Esophagus muscularis mucosa (tissue), 4 donors: ENCODE results near the gene PSME3IP1. TPM values are rescaled to one million over a fixed set of nuclear protein-coding genes. Genes with fewer than 3 reads are reported as not detected.

ENCODE experiments used
- DNase-seq: peaks from one replicate; pipeline ENCODE4 v3.0.0-alpha.2; 2017; ENCODE audit errors: extremely low spot score
- H3K27ac ChIP-seq, 4 donors: fragments of 200-600 bp; sonication (generic); replicated peaks in 1 of 4; 1 replicate in 3 of 4; 2 replicates in 1 of 4; pipeline ENCODE4 v1.5.1; 2016 to 2019; ENCODE audit warnings: mild to moderate bottlenecking in 1 of 4
- H3K27me3 ChIP-seq, 4 donors: fragments of 200-600 bp; sonication (generic); one replicate each; pipeline versions ENCODE4 v1.5.1 to v1.6.0; 2016 to 2019
- H3K36me3 ChIP-seq, 4 donors: fragments of 200-600 bp; sonication (generic); one replicate each; pipeline ENCODE4 v1.5.1; 2016 to 2019
- H3K4me1 ChIP-seq, 4 donors: fragments of 200-600 bp; sonication (generic); one replicate each; pipeline ENCODE4 v1.5.1; 2016 to 2019
- H3K4me3 ChIP-seq, 4 donors: fragments of 200-600 bp; sonication (generic); 1 replicate in 2 of 4; 2 replicates in 2 of 4; pipeline ENCODE4 v1.5.1; 2016 to 2019; ENCODE audit warnings: mild to moderate bottlenecking in 4 of 4, moderate library complexity in 1 of 4
- H3K9me3 ChIP-seq, 4 donors: fragments of 200-600 bp; sonication (generic); 1 replicate in 3 of 4; 2 replicates in 1 of 4; pipeline ENCODE4 v1.5.1; 2016 to 2019
- EP300 ChIP-seq: sonication (generic); formaldehyde crosslinking; IDR thresholded peaks from one replicate; pipeline ENCODE4 v1.6.1; 2017; ENCODE audit warnings: antibody characterized with exemption
- POLR2A ChIP-seq: fragments of 450-650 bp; IDR thresholded peaks from one replicate; pipeline ENCODE4 v1.6.1; 2017; ENCODE audit warnings: antibody characterized with exemption, moderate library complexity, mild to moderate bottlenecking, low read depth
- POLR2AphosphoS5 ChIP-seq, 2 donors: sonication (generic); formaldehyde crosslinking; IDR thresholded peaks; one replicate each; pipeline ENCODE4 v1.6.1; 2017; ENCODE audit warnings: antibody characterized with exemption in 2 of 2
- WGBS: methylation state at CpG from one replicate; pipeline ENCODE4 v1.1.5; 2018; 5-methylcytosine and 5-hydroxymethylcytosine counted together
- intact Hi-C: fragments of 100-400 bp; cut with DNase I; formaldehyde crosslinking; loops from one replicate; pipeline ENCODE4 v1.15.1; 2023
- total RNA-seq, 4 donors: library from RNA; depleted of rRNA; stranded (reverse); fragments of >200 nt; gene quantifications; one replicate each; pipeline versions ENCODE4 v1.1.0 to v1.2.1, GENCODE V29; 2016
- TF ChIP-seq, protein P1 (sequence below), 3 experiments: fragments of 200-600 bp in 2 of 3; fragments of 450-650 bp in 1 of 3; sonication (generic) in 2 of 3; IDR thresholded peaks; one replicate each; pipeline ENCODE4 v1.5.1; 2017 to 2019; ENCODE audit warnings: antibody characterized with exemption in 3 of 3, mild to moderate bottlenecking in 2 of 3, moderate library complexity in 1 of 3

Gene PSME3IP1
- total RNA-seq, 4 donors from 2014 or later = 47.8 to 60.7 (median 57.5) TPM

DNA sequence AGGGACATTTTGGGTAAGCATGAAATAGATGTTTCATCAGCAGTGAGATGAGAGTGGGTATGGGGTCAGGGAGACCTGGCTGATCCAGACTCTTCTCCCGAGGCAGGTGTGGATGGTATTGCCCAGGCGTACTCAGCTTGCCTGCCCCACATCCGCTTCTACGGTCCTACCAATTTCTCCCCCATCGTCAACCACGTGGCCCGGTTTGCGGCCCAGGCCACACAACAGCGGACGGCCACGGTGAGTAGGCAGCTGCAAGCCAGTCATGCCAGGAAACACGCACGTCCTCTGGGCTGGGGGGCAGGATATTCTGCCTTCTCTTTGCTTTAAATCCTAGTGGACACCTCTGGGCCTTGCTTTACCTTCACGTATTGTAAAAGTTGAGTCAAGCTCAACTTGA lies 48.8 kb downstream of the PSME3IP1 start:
- Histone ChIP-seq H3K4me3 (no peak overlapping the region), H3K27me3 (no peaks in the 10 kb centered on the region), H3K36me3 (peaks cover 0 to 41% (median 15%) of the 10 kb centered on the region in 4 donors), H3K9me3 (no peaks in the 10 kb centered on the region), H3K4me1 (peaks cover 9 to 29% (median 17%) of the 10 kb centered on the region in 4 donors), H3K27ac (no peak overlapping the region)
- DNase-seq = no peak
- WGBS = 80% methylated on average over 13 of the region's 14 CpGs
- intact Hi-C loops = no loop called here
- no peak for TF ChIP-seq POLR2A
- no peak for TF ChIP-seq EP300
- no peak for TF ChIP-seq POLR2AphosphoS5 (IDR thresholded peaks at IDR 0.05)
- TF ChIP-seq, protein P1, sequence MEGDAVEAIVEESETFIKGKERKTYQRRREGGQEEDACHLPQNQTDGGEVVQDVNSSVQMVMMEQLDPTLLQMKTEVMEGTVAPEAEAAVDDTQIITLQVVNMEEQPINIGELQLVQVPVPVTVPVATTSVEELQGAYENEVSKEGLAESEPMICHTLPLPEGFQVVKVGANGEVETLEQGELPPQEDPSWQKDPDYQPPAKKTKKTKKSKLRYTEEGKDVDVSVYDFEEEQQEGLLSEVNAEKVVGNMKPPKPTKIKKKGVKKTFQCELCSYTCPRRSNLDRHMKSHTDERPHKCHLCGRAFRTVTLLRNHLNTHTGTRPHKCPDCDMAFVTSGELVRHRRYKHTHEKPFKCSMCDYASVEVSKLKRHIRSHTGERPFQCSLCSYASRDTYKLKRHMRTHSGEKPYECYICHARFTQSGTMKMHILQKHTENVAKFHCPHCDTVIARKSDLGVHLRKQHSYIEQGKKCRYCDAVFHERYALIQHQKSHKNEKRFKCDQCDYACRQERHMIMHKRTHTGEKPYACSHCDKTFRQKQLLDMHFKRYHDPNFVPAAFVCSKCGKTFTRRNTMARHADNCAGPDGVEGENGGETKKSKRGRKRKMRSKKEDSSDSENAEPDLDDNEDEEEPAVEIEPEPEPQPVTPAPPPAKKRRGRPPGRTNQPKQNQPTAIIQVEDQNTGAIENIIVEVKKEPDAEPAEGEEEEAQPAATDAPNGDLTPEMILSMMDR (IDR thresholded peaks at IDR 0.05) = no peak

DNA sequence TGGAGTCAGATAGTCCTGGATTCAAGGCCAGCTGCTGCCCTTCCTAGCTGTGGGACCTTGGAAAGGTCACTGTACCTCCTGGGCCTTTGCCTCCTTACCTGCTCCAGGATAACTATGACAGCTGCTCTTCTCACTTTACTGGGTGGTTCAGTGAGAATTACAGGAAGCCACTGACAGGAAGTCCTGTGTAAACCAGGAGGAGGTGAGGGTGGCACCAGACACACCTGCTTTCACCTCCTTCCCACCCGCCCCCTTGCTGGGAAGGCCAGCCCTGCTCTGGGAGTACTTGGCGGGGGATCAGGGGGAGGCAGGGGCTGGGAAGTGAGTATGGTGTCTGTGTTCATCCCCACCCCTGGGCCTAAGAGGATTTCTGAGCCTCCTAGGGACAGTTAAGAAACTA lies 50.9 kb downstream of the PSME3IP1 start:
- peaks cover 0 to 9% (median 4%) of the 10 kb centered on the region in 4 donors for H3K4me1 ChIP-seq
- intact Hi-C loops = no loop called here
- WGBS = 100% methylated on average over 2 of the region's 2 CpGs
- H3K27me3 ChIP-seq = no peaks in the 10 kb centered on the region
- H3K27ac ChIP-seq = no peak overlapping the region
- peaks cover 0 to 41% (median 19%) of the 10 kb centered on the region in 4 donors for H3K36me3 ChIP-seq
- no peak for DNase-seq
- TF ChIP-seq POLR2A = no peak
- no peak for TF ChIP-seq EP300
- no peak for TF ChIP-seq POLR2AphosphoS5 (IDR thresholded peaks at IDR 0.05)
- TF ChIP-seq, protein P1 (IDR thresholded peaks at IDR 0.05) = no peak
- no peak overlapping the region for H3K4me3 ChIP-seq
- H3K9me3 ChIP-seq = no peaks in the 10 kb centered on the region

DNA sequence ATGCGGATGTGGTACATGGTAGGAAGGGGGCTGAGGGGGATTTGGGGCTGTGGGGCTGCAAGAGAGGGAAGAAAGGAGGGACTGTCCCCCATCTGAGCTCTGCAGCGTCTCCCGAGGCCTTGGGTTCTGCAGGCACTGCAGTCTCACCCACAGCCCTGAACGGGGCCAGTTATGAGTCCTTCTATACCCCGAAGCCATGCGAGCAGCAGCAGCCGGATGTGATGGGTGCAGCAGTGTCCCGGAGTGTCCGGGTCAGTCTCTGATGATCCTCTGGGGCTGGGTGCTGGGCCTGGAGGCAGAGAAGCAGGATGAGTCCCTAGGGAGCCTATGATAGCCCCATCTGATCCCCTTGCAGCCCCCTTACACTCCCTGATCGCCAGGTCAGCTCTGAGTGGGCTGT lies 52.0 kb downstream of the PSME3IP1 start:
- intact Hi-C loops = no loop called here
- TF ChIP-seq POLR2AphosphoS5 (IDR thresholded peaks at IDR 0.05) (no peak), POLR2A (no peak), EP300 (no peak)
- TF ChIP-seq, protein P1 (IDR thresholded peaks at IDR 0.05) = no peak
- peaks cover 0 to 44% (median 19%) of the 10 kb centered on the region in 4 donors for H3K36me3 ChIP-seq
- H3K4me3 ChIP-seq = no peak overlapping the region
- H3K9me3 ChIP-seq = no peaks in the 10 kb centered on the region
- WGBS = 95% methylated on average over 9 of the region's 10 CpGs
- no peak overlapping the region for H3K27ac ChIP-seq
- no peak for DNase-seq
- peaks cover 0 to 8% (median 0%) of the 10 kb centered on the region in 4 donors for H3K4me1 ChIP-seq
- H3K27me3 ChIP-seq = no peaks in the 10 kb centered on the region

DNA sequence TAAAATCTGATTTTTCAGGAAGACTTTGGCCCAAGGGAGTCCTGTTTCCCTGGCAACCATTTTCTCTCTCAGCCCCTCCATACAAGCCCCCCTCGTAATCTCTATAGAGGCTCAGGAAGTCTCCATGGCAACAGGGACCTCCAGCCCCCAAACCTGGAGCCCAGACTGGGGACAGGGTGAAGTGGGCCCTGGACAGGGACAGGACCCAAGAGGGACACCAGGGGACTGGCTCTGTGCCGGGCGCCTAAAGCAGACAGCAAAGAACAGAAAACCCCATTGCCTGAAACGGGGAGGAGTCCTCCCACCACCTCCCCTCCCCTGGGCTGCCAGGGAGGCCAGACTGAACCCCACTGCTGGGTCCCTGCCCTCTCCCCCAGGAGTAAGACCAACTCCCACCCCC lies 52.8 kb downstream of the PSME3IP1 start:
- Histone ChIP-seq H3K36me3 (peaks cover 0 to 44% (median 16%) of the 10 kb centered on the region in 4 donors), H3K9me3 (no peaks in the 10 kb centered on the region), H3K27me3 (no peaks in the 10 kb centered on the region), H3K4me1 (peaks cover 0 to 8% (median 0%) of the 10 kb centered on the region in 4 donors), H3K4me3 (no peak overlapping the region), H3K27ac (no peak overlapping the region)
- intact Hi-C loops = no loop called here
- TF ChIP-seq POLR2A = no peak
- no peak for TF ChIP-seq EP300
- TF ChIP-seq, protein P1 (IDR thresholded peaks at IDR 0.05) = no peak
- TF ChIP-seq POLR2AphosphoS5 (IDR thresholded peaks at IDR 0.05) = no peak
- WGBS = 66% methylated on average over 4 of the region's 4 CpGs
- no peak for DNase-seq

DNA sequence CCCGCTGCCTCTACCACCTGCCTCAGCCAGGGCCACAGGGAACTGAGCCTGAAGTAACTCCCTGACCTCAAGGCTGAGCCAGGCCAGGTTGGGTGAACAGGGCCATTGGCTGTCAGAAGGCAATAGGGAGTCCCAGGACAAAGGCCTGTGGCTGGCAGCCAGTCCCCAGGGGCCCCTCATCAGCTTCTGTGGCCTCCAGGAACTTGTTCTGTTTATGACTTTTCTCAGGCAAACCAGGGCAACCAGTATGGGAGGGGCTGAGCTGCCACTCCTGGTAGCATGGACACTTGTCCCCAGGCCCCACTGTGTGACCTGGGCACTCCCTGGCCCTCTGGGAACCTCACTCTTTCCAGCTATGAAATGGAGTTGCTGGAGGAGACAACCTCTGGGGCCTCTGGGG lies 53.4 kb downstream of the PSME3IP1 start:
- Histone ChIP-seq H3K36me3 (peaks cover 0 to 44% (median 13%) of the 10 kb centered on the region in 4 donors), H3K27ac (no peak overlapping the region), H3K27me3 (no peaks in the 10 kb centered on the region), H3K9me3 (no peaks in the 10 kb centered on the region), H3K4me1 (peaks cover 0 to 8% (median 0%) of the 10 kb centered on the region in 4 donors), H3K4me3 (no peak overlapping the region)
- DNase-seq = no peak
- intact Hi-C loops = no loop called here
- TF ChIP-seq EP300 (no peak), POLR2AphosphoS5 (IDR thresholded peaks at IDR 0.05) (no peak), POLR2A (no peak)
- TF ChIP-seq, protein P1 (IDR thresholded peaks at IDR 0.05) = no peak
- 100% methylated on average over 1 of the region's 1 CpG for WGBS
